Astrocyte (in vitro differentiated cells and primary cell): ENCODE data around the gene LSM7.

Experiments
- CTCF ChIP-seq: IDR thresholded peaks from 2 replicates; pipeline ENCODE4 v1.5.1; 2011; ENCODE audit warnings: low read depth, mild to moderate bottlenecking, inconsistent platforms, low read length, moderate library complexity; ENCODE audit not compliant: insufficient read depth
- EZH2 ChIP-seq: IDR thresholded peaks from 2 replicates; pipeline ENCODE4 v1.6.1; 2012; ENCODE audit warnings: mild to moderate bottlenecking, low read length, inconsistent platforms; ENCODE audit not compliant: insufficient read depth

GRCh38 chr19:2283835-2284507 is 44.4 kb downstream of the LSM7 start:
- TF ChIP-seq CTCF (no peak), EZH2 (no peak)
